GM18507 (cell line): ENCODE data around the gene DIP2C.
"Not testable (repeated sequence)": the region's sequence is repeated elsewhere in the genome, so short reads cannot be mapped to it uniquely, and the experiment has no call there.

ENCODE experiments used
- DNase-seq: peaks from one replicate; pipeline ENCODE4 v3.0.0; 2011; ENCODE audit warnings: low read depth; ENCODE audit not compliant: insufficient read length; ENCODE audit errors: extremely low spot score
- FAIRE-seq: peaks from 2 replicates; lab custom pipeline; 2011; peaks lifted over from hg19 to GRCh38; lab: Jason Lieb, UNC

The DIP2C gene

DNA sequence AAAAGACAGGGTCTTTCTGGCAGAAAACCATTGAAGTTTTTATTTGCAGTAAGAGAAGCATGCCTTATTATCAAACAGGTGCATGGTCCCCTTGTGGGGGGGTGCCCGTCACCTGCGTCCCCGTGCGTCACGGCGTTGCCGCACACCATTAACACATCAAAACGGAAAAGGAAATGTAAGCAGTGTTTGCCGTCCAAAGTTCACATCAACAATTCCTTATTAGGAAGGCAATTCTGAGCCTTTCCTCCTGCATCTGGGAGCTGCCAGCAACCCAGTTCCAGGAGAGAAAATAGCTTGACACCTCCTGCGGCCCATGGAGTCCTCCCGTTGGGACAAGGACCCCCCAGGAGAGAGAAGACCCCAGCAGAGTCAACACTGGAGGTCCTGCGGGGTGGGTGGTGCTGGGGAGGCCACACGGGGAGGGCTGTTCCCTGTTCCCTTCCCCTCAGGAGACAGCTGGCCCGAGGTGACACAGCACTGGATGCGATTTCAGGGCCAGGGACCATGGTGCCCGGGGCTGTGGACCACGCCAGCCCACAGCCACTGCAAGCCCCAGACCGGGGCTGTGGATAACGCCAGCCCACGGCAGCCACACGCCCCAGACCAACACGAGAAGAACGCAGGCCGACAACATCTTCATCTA is 39.5 kb downstream of the DIP2C start:
- DNase-seq (no peak), FAIRE-seq (no peak)

DNA sequence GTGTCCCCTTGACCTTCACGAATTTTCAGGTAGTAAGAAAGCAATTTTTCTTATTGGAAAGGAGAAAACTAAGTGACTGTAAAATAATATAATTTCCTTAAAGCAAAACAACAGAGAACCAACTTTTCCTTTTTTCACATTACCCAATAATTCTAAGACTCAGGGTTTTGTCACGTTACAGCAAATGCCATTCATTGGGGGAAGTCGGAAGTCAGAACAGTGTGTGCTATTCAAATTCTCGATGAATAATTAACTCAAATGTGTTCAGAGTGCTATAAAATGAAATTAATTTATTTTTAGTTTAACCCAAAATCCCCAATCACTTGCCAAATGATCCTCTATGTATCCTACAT is 40.0 kb downstream of the DIP2C start:
- FAIRE-seq, result no peak
- DNase-seq, result no peak

GRCh38 chr10:647019-647418 is 42.4 kb downstream of the DIP2C start:
- not testable (repeated sequence) for DNase-seq, FAIRE-seq

DNA sequence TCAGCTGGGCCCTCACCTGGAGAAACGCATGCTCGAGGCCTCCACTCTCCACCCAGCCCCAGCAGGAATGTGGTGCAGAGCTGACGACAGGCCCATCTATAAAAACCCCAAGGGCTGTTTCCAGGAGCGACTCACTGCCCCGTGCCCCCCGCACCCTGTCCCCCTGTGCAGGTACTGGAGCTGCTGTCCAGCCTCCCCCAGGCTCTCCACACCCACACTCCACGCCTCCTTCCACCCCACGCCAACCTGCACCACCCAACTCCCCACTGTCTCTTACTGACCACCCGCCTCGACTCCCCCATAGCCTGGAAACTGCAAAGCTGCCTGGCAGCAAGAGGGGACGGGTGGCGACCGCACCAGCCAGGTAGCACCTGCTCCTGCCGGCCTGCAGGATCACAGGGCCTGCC is 43.3 kb downstream of the DIP2C start:
- FAIRE-seq (no peak), DNase-seq (no peak)

DNA sequence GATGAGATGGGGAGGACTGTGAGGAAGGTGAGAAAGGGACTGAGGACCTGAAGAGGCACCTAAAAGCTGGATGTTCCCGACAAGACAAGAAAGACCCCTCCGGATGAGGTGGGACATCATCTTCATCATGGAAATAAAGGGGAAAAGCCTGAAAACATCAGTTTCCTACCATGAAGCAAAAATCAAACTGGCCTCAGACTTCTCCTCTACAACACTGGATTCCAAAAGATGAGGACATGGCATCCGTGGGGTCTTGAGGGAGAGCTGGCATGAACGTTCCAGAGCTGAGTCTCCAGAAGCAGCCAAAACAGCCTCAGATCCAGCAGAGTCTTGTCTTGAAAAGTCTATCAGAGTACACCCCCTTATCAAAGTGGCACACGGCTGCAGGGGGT is 44.5 kb downstream of the DIP2C start:
- FAIRE-seq, result no peak
- DNase-seq, result no peak

- no peak for FAIRE-seq
- no peak for DNase-seq
Measured at GRCh38 chr10:644076-644942, 45.2 kb downstream of the DIP2C start.

GRCh38 chr10:642186-642890 is 47.1 kb downstream of the DIP2C start:
- FAIRE-seq, result no peak
- DNase-seq, result no peak

DNA sequence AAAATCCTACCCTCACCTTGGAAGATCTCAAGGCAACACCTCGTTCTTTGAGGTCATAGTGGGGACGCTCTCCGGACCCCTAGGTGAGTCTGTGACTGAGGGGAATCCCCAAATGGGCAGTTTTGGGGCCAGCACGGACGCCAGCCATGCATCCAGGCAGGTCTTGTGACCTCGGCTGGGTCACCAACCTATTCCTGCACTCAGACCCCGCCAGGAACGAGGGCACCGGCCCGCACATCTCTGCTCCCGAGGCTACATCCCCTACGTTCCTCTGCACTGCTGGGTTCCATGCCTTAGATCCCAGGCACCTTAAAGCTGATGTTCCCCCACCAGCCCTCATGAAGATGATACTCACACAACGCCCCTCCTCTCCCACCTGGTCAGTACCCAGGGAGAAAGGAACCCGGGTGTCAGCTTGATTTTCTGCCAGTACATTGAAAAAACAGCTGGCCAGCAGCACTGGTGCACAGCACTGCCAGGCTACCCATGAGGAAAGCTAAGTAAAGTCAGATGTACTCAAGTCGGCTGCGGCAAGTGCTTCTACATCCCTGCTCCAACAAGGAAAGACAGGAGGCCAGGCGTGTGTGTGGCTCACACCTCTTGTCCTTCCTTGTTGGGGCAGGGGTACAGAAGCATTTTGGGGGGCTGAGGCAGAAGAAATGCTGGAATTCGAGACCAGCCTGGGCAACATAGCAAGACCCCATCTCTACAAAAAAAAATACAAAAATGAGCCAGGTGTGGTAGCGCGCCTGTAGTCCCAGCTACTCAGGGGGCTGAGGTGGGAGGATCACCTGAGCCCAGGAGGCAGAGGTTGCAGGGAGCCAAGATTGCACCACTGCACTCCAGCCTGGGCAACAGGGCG is 48.1 kb downstream of the DIP2C start:
- FAIRE-seq (no peak), DNase-seq (no peak)

DNA sequence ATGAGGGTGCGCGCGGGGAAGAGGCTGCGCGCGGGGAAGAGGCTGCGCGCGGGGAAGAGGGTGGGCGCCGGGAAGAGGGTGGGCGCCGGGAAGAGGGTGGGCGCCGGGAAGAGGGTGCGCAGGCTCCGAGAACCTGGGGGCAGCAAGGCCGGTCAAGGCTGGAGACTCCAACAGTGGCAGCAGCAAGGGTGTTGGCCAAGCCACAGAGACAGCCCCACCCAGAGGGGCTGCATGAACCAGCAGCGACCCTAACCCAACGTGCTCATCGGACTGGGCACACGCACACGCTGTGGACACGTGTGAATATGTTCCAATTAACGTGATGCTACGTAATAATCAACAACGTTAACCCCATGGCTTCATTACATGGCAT is 48.8 kb downstream of the DIP2C start:
- FAIRE-seq (no peak), DNase-seq (no peak)

DNA sequence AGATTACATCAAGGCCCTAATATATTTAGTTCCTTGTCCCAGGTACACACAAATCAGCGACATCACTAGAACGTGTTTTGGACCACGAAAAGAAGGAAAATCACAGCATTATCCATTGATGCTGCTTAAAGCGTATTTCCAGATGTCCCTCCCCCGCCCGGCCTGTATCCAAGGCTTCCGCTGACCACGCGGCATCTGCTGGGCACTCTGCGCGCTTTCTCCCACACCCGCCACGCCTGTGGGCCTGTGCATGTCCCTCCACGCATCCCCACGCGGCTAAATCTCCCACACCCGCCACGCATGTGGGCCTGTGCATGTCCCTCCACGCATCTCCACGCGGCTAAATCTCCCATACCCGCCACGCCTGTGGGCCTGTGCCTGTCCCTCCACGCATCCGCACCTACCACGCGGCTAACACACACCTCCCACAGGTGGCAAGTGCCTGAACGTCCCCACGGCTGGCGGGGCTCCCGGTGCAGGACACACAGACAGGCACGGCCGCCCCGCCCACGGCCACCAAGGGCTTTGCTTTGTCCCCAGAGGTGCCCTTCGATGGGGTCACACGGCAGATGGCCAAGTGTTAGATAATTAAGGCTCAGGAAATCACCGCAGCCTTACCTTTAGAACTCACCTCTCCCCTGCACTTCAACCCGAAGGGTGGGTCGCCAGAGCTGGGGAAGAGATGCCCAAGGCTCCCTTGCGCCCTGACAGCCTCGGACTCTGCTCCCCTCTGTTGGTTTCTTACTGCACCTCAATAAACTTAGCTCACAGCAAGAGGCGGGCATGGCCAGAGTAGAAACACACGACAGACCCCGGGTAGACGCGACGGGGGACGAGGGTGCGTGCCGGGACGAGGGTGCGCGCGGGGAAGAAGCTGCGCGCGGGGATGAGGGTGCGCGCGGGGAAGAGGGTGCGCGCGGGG is 49.5 kb downstream of the DIP2C start:
- no peak for DNase-seq
- no peak for FAIRE-seq

DNA sequence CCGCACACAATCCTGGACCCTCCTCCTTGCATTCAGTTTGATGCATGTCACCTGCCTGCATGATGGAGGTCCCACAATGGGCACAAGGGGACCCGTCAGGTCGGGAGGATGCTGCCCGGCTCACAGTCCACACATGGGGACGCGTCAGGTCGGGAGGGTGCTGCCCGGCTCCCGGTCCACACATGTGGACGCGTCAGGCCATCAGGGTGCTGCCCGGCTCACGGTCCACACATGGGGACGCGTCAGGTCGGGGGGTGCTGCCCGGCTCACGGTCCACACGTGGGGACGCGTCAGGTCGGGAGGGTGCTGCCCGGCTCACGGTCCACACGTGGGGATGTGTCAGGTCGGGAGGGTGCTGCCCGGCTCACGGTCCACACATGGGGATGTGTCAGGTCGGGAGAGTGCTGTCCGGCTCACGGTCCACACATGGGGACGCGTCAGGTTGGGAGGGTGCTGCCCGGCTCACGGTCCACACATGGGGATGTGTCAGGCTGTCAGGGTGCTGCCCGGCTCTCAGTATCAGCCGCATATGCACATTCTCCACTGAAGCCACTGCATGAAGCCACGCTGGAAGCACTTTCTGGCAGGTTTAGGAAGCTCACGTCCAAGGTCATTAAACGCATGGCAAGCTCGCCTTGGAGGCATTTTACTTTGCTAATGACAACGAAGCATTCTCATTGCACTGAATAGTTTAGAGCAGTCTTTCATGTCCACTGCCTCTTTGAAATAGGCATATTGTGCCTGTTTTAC is 50.3 kb downstream of the DIP2C start:
- DNase-seq (no peak), FAIRE-seq (no peak)

DNA sequence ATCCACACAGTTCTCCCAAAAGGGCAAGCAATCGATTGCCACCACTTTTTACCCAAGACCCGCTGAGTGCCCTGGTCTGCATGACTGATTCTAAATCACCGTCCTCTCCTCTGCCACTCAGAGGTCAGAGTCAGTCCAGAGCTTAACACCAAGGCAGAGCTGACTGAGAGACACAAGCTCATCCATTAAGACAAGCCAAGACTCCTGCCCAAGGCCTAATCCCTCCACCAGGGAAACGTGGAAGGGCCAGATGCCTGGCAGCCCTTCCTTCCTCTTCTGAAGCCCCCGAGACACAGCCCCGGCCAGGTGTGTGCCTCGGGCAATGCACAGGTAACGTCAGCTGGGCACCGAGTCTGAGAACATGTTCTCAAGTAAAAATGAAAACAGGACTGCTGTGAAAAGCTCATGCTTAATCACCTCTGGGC is 51.7 kb downstream of the DIP2C start:
- no peak for FAIRE-seq
- DNase-seq, result no peak

DNA sequence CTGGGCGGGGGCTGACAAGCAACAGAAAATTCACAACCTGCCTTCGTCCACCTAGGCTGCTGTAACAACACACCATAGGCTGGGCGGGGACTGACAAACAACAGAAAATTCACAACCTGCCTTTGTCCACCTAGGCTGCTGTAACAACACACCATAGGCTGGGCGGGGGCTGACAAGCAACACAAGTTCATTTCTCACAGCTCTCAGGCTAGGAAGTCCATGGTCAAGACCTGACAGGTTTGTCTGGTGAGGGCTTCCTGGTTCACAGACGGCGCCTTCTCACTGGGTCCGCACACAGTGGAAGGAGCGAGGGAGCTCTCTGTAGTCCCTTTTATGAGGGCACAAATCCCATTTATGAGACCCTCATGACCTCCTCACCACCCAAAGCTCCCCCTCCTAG is 52.2 kb downstream of the DIP2C start:
- DNase-seq, result no peak
- FAIRE-seq, result no peak

DNA sequence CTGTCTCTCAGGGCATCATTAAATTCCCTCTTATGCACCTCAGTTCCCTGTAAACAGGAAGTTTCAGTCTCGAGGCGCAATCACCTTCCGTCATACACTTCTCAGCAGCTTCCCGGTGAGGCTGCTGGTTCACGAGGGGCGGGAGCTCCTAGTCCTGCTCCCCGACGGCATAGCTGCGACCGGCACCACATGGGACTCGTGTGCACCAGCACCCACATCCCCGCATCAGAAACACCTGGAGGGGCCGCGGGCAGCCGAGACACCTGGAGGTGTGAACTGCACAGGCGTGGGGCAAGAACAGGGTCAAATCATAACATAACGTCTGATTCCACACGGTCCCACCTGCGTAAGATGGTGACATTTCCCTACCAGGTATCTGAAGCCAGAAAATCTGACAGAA is 52.7 kb downstream of the DIP2C start:
- FAIRE-seq (no peak), DNase-seq (no peak)

- DNase-seq, result no peak
- FAIRE-seq, result no peak
Measured at GRCh38 chr10:636016-636730, 53.3 kb downstream of the DIP2C start.

- DNase-seq (no peak), FAIRE-seq (no peak)
Measured at GRCh38 chr10:635088-635861, 54.2 kb downstream of the DIP2C start.

DNA sequence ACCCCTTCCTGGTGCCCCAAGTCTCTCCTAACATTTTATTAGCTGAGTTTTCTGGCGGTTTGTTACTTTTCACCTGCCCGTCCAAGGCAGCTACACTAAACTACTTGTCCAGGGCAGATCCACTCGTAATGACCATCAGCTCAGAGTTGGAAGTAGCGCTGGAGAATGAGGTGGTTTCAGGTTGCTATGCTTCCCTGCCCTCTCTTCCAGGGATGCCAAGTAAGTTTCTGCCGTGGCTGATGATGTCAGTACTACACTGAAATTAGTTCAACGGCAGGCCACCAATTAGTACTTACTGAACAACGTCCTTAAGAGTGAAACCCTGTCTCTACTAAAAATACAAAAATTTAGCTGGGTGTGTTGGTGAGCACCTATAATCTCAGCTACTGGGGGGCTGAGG is 55.2 kb downstream of the DIP2C start:
- no peak for DNase-seq
- FAIRE-seq, result no peak
